CD4-positive, alpha-beta T cell (primary cell): ENCODE results near the gene PFKFB3. TPM values are rescaled to one million over a fixed set of nuclear protein-coding genes. Genes with fewer than 3 reads are reported as not detected.
"Not testable (repeated sequence)": the region's sequence is repeated elsewhere in the genome, so short reads cannot be mapped to it uniquely, and the experiment has no call there.

ENCODE experiments used
- ATAC-seq: fragments of 200-7000 bp; cut with Tn5 transposase; one replicate; pipeline ENCODE4 v1.10.0; 2022; ENCODE audit warnings: mild to moderate bottlenecking; ENCODE audit not compliant: poor library complexity
- CTCF ChIA-PET: fragments of 350-600 bp; sonication (Branson Sonifier 250); formaldehyde crosslinking; loops from one replicate; lab custom pipeline; 2021; ENCODE audit warnings: antibody characterized with exemption, inconsistent platforms; lab: Charles Lee
- POLR2A ChIA-PET: fragments of 350-600 bp; sonication (Branson Sonifier 250); formaldehyde crosslinking; loops from one replicate; lab custom pipeline; 2021; ENCODE audit warnings: antibody characterized with exemption, inconsistent platforms; lab: Charles Lee
- DNase-seq, 14 experiments: peaks; one replicate each; pipeline ENCODE4 v3.0.0-alpha.2; 2013 to 2020; ENCODE audit warnings: mixed read lengths in 2 of 14
- H3K27ac ChIP-seq, 2 donors: one replicate each; pipeline versions ENCODE4 v1.5.1 to v1.7.0; 2013; ENCODE audit warnings: low read length in 2 of 2, low read depth in 1 of 2, mild to moderate bottlenecking in 1 of 2
- H3K27me3 ChIP-seq, 2 experiments: 1 replicate in 1 of 2; 2 replicates in 1 of 2; pipeline versions ENCODE4 v1.6.1 to v1.7.0; 2013; ENCODE audit warnings: low read length in 2 of 2, control low read depth in 1 of 2, mild to moderate bottlenecking in 1 of 2, moderate library complexity in 1 of 2; ENCODE audit not compliant: insufficient read depth in 2 of 2, control insufficient read depth in 1 of 2
- H3K36me3 ChIP-seq: one replicate; pipeline ENCODE4 v1.6.1; 2013; ENCODE audit warnings: low read length, control low read depth; ENCODE audit not compliant: insufficient read depth
- H3K4me1 ChIP-seq: one replicate; pipeline ENCODE4 v1.6.1; 2013; ENCODE audit warnings: low read length, control low read depth; ENCODE audit not compliant: insufficient read depth
- H3K4me3 ChIP-seq: one replicate; pipeline ENCODE4 v1.5.1; 2013; ENCODE audit warnings: mild to moderate bottlenecking, low read length, moderate library complexity
- H3K9me3 ChIP-seq, 2 experiments: 1 replicate in 1 of 2; 2 replicates in 1 of 2; pipeline versions ENCODE4 v1.6.1 to v1.7.0; 2013; ENCODE audit warnings: low read length in 2 of 2, mild to moderate bottlenecking in 2 of 2, control low read depth in 1 of 2, moderate library complexity in 1 of 2; ENCODE audit not compliant: control insufficient read depth in 1 of 2, insufficient read depth in 1 of 2
- H3K27ac Mint-ChIP-seq: one replicate; pipeline ENCODE4 v1.8.0; 2020; ENCODE audit warnings: mixed read lengths
- H3K27me3 Mint-ChIP-seq: one replicate; pipeline ENCODE4 v1.8.0; 2021; ENCODE audit warnings: mixed read lengths
- H3K36me3 Mint-ChIP-seq: one replicate; pipeline ENCODE4 v1.8.0; 2021; ENCODE audit warnings: low read depth, mixed read lengths
- H3K4me1 Mint-ChIP-seq: one replicate; pipeline ENCODE4 v1.8.0; 2021; ENCODE audit warnings: low read depth, mixed read lengths
- H3K4me3 Mint-ChIP-seq: one replicate; pipeline ENCODE4 v1.8.0; 2020; ENCODE audit warnings: mild to moderate bottlenecking, mixed read lengths
- H3K9me3 Mint-ChIP-seq: one replicate; pipeline ENCODE4 v1.8.0; 2020; ENCODE audit warnings: mixed read lengths
- intact Hi-C, 2 experiments: fragments of 100-400 bp; cut with DNase I in 1 of 2; cut with micrococcal nuclease in 1 of 2; formaldehyde crosslinking; loops; one replicate each; pipeline versions ENCODE4 v1.15.1 to v1.9.0; 2023 to 2025; cut with DNase I, micrococcal nuclease
- total RNA-seq, 174 experiments: library from RNA in 2 of 174; stranded (reverse) in 2 of 174; gene quantifications; one replicate each; pipeline ENCODE4 v1.2.3 and lab custom pipeline; 2021 to 2026
- TF ChIP-seq, protein P1 (sequence below): fragments of 200-600 bp; IDR thresholded peaks from one replicate; pipeline ENCODE4 v1.8.0; 2022; ENCODE audit warnings: antibody characterized with exemption, mild to moderate bottlenecking

Gene PFKFB3
- total RNA-seq, 2 experiments from 2014 or later, result 142 to 145 TPM

DNA sequence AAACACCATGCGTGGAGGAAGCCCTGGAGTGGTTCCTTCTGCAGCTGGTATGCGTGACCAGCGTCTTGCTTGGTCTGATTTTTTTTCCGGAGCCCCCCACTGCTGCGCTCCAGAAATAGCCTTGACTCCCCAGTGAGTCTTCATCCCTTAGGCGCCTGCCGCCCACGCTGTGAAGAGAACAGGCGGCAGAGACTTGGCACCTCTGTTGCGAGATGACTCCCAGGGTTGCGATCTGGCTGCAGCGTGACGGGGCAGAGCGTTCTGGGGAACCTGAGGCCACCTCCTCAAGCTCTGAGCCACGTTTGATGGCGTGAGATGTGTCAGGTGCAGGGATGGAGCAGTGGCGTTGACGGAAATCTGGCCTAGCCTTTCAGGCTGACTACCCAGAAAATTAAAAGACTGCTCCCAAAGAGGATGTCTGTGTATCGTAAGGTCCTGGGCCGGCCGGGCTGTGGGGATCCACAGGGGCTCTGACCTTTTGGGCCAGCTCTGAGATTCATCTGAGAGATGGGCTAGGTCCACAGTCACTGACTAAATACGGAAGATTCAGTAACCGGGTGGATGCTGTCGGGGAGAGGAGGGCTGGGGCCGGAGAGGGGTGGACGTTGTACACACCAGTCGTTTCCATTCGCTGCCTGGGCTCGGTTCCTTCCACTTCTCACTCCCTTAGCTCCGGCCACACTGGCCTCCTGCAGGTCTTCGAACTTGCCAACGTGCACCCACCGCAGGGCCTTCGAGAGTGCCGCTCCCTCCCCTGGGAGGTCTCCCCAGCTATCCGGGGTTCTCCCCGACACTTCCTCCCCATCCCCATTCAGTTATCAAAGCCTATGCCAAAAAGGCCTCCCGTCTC, 33.8 kb downstream of the PFKFB3 start:
- Histone ChIP-seq H3K4me1 (peaks cover 9% of the 10 kb centered on the region), H3K27ac (no peak overlapping the region), H3K36me3 (peaks cover 30% of the 10 kb centered on the region), H3K27me3 (no peaks in the 10 kb centered on the region), H3K9me3 (no peaks in the 10 kb centered on the region), H3K4me3 (no peak overlapping the region)
- intact Hi-C loops, result no loop called here
- Mint-ChIP-seq H3K9me3 (no peaks in the 10 kb centered on the region), H3K36me3 (peaks cover 73% of the 10 kb centered on the region), H3K27me3 (no peaks in the 10 kb centered on the region), H3K4me3 (peak overlapping the region; percentile 20), H3K4me1 (peaks cover 8% of the 10 kb centered on the region), H3K27ac (peak overlapping the region; percentile 9)
- CTCF ChIA-PET, result no interaction called here
- ATAC-seq (no peak), DNase-seq (no peak)
- POLR2A ChIA-PET, result no interaction called here
- TF ChIP-seq, protein P1, sequence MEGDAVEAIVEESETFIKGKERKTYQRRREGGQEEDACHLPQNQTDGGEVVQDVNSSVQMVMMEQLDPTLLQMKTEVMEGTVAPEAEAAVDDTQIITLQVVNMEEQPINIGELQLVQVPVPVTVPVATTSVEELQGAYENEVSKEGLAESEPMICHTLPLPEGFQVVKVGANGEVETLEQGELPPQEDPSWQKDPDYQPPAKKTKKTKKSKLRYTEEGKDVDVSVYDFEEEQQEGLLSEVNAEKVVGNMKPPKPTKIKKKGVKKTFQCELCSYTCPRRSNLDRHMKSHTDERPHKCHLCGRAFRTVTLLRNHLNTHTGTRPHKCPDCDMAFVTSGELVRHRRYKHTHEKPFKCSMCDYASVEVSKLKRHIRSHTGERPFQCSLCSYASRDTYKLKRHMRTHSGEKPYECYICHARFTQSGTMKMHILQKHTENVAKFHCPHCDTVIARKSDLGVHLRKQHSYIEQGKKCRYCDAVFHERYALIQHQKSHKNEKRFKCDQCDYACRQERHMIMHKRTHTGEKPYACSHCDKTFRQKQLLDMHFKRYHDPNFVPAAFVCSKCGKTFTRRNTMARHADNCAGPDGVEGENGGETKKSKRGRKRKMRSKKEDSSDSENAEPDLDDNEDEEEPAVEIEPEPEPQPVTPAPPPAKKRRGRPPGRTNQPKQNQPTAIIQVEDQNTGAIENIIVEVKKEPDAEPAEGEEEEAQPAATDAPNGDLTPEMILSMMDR, result no peak

DNA sequence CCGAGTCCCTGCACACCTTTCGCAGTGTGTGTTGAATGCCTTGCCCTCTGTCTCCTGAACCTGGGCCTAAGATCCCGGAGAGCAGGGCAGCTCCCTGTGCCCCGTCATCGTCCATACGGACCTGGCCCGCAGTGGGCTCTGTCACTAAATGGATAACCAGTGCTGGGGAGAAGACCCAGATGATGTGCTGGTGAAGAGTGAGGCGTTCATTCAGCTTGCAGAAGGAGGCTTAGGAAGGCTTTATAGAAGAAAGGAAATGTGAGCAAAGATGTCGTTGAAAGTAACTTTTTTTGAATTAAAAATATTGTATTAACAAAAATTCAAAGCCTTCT, 34.4 kb downstream of the PFKFB3 start:
- no peaks in the 10 kb centered on the region for H3K27me3 Mint-ChIP-seq
- H3K27ac Mint-ChIP-seq, result no peak overlapping the region
- TF ChIP-seq, protein P1, result no peak
- ChIA-PET POLR2A (no interaction called here), CTCF (no interaction called here)
- H3K27ac ChIP-seq, result no peak overlapping the region
- no peak overlapping the region for H3K4me3 Mint-ChIP-seq
- peaks cover 9% of the 10 kb centered on the region for H3K4me1 ChIP-seq
- peaks cover 69% of the 10 kb centered on the region for H3K36me3 Mint-ChIP-seq
- peaks cover 8% of the 10 kb centered on the region for H3K4me1 Mint-ChIP-seq
- DNase-seq (no peak), ATAC-seq (no peak)
- H3K36me3 ChIP-seq, result peaks cover 25% of the 10 kb centered on the region
- H3K4me3 ChIP-seq, result no peak overlapping the region
- intact Hi-C loops, result no loop called here
- H3K9me3 ChIP-seq, result no peaks in the 10 kb centered on the region
- no peaks in the 10 kb centered on the region for H3K27me3 ChIP-seq
- H3K9me3 Mint-ChIP-seq, result no peaks in the 10 kb centered on the region

DNA sequence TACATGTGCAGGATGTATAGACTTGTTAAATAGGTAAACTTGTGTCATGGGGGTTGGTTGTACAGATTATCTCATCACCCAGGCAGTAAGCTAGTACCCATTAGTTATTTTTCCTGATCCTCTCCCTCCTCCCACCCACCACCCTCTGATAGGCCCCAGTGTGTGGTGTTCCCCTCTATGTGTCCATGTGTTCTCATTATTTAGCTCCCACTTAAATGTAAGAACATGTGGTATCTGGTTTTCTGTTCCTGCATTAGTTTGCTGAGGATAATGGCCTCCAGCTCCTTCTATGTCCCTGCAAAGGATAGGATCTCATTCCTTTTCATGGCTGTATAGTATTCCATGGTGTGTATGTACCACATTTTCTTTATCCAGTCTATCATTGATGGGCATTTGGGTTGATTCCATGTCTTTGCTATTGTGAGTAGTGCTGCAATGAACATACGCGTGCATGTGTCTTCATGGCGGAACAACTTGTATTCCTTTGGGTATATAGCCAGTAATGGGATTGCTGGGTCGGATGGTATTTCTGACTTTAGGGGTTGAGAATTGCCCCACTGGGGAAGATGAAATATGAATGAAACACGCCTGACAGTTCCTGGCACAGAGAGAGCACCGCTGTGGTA, 36.0 kb downstream of the PFKFB3 start:
- ChIA-PET CTCF (interaction anchor here (1.5 to 1.8 kb wide), 2 partner anchors 36 to 163 kb away, joined by 3 to 8 read pairs; no protein-coding TSS in a partner anchor), POLR2A (interaction anchor here (1.3 kb wide), 1 partner anchor 109 kb away, joined by 3 read pairs; no protein-coding TSS in a partner anchor)
- H3K4me1 Mint-ChIP-seq, H3K9me3 Mint-ChIP-seq, H3K27me3 Mint-ChIP-seq, H3K4me1 ChIP-seq, H3K9me3 ChIP-seq, ATAC-seq, H3K4me3 ChIP-seq, H3K27me3 ChIP-seq, H3K27ac ChIP-seq, DNase-seq, intact Hi-C loops, H3K4me3 Mint-ChIP-seq: not testable (repeated sequence)
- Mint-ChIP-seq H3K36me3 (peaks cover 58% of the 10 kb centered on the region), H3K27ac (peak overlapping the region; percentile 58)
- peaks cover 13% of the 10 kb centered on the region for H3K36me3 ChIP-seq
